Astrocyte (in vitro differentiated cells and primary cell): ENCODE data around the gene ACSL1. TPM values are rescaled to one million over a fixed set of nuclear protein-coding genes. Genes with fewer than 3 reads are reported as not detected.
A peak's percentile ranks its signal among the peaks of the same experiment; 100 is the strongest.

Source experiments
- DNase-seq: peaks from one replicate; pipeline ENCODE4 v3.0.0-alpha.2; 2010; ENCODE audit warnings: low read depth
- FAIRE-seq: peaks from 2 replicates; lab custom pipeline; 2011; peaks lifted over from hg19 to GRCh38; lab: Jason Lieb, UNC
- H2AFZ ChIP-seq: 2 replicates; pipeline ENCODE4 v1.6.0; 2012; ENCODE audit warnings: low read depth, low read length, inconsistent platforms
- H3K27ac ChIP-seq: 2 replicates; pipeline ENCODE4 v1.5.1; 2011; ENCODE audit warnings: low read depth, low read length, inconsistent platforms
- H3K27me3 ChIP-seq: 2 replicates; pipeline ENCODE4 v1.6.0; 2011; ENCODE audit warnings: low read length, inconsistent platforms; ENCODE audit not compliant: insufficient read depth
- H3K36me3 ChIP-seq: 2 replicates; pipeline ENCODE4 v1.5.1; 2011; ENCODE audit warnings: low read length, inconsistent platforms; ENCODE audit not compliant: insufficient read depth
- H3K4me1 ChIP-seq: 2 replicates; pipeline ENCODE4 v1.5.1; 2011; ENCODE audit warnings: low read length, inconsistent platforms; ENCODE audit not compliant: insufficient read depth
- H3K4me2 ChIP-seq: 2 replicates; pipeline ENCODE4 v1.6.0; 2012; ENCODE audit warnings: low read length, inconsistent platforms
- H3K4me3 ChIP-seq: 2 replicates; pipeline ENCODE4 v1.5.1; 2011; ENCODE audit warnings: low read depth, mild to moderate bottlenecking, low read length, inconsistent platforms; ENCODE audit not compliant: insufficient read depth
- H3K79me2 ChIP-seq: 2 replicates; pipeline ENCODE4 v1.6.0; 2012; ENCODE audit warnings: mild to moderate bottlenecking, low read length, inconsistent platforms; ENCODE audit not compliant: insufficient read depth
- H3K9ac ChIP-seq: 2 replicates; pipeline ENCODE4 v1.6.0; 2012; ENCODE audit warnings: mild to moderate bottlenecking, low read length, inconsistent platforms
- H3K9me3 ChIP-seq: 2 replicates; pipeline ENCODE4 v1.5.1; 2012; ENCODE audit warnings: low read depth, mild to moderate bottlenecking, low read length, inconsistent platforms; ENCODE audit not compliant: insufficient read depth
- H4K20me1 ChIP-seq: 2 replicates; pipeline ENCODE4 v1.6.0; 2012; ENCODE audit warnings: low read length, inconsistent platforms; ENCODE audit not compliant: insufficient read depth
- H3K27ac Mint-ChIP-seq: one replicate; pipeline ENCODE4 v1.8.0; 2021; ENCODE audit warnings: mild to moderate bottlenecking, mixed read lengths; ENCODE audit not compliant: unreplicated experiment
- H3K27me3 Mint-ChIP-seq: one replicate; pipeline ENCODE4 v1.8.0; 2021; ENCODE audit warnings: low read depth, mixed read lengths; ENCODE audit not compliant: unreplicated experiment
- H3K36me3 Mint-ChIP-seq: one replicate; pipeline ENCODE4 v1.8.0; 2021; ENCODE audit warnings: low read depth, mixed read lengths; ENCODE audit not compliant: unreplicated experiment
- H3K4me1 Mint-ChIP-seq: one replicate; pipeline ENCODE4 v1.8.0; 2021; ENCODE audit warnings: low read depth, mixed read lengths; ENCODE audit not compliant: unreplicated experiment
- H3K4me3 Mint-ChIP-seq: one replicate; pipeline ENCODE4 v1.8.0; 2021; ENCODE audit warnings: mild to moderate bottlenecking, moderate library complexity, mixed read lengths; ENCODE audit not compliant: unreplicated experiment
- H3K9me3 Mint-ChIP-seq: one replicate; pipeline ENCODE4 v1.8.0; 2021; ENCODE audit warnings: mild to moderate bottlenecking, mixed read lengths; ENCODE audit not compliant: unreplicated experiment
- CTCF ChIP-seq: IDR thresholded peaks from 2 replicates; pipeline ENCODE4 v1.5.1; 2011; ENCODE audit warnings: low read depth, mild to moderate bottlenecking, inconsistent platforms, low read length, moderate library complexity; ENCODE audit not compliant: insufficient read depth
- EZH2 ChIP-seq: IDR thresholded peaks from 2 replicates; pipeline ENCODE4 v1.6.1; 2012; ENCODE audit warnings: mild to moderate bottlenecking, low read length, inconsistent platforms; ENCODE audit not compliant: insufficient read depth
- total RNA-seq: library from RNA; stranded (reverse); gene quantifications from 2 replicates; pipeline ENCODE4 v1.2.1, GENCODE V29; 2021

ACSL1 gene
- total RNA-seq, 1 donor from 2014 or later: 7.0 TPM

- Mint-ChIP-seq H3K36me3 (no peaks in the 10 kb centered on the region), H3K4me1 (peaks cover 8% of the 10 kb centered on the region), H3K4me3 (no peak overlapping the region), H3K27ac (no peak overlapping the region), H3K27me3 (peaks cover 11% of the 10 kb centered on the region), H3K9me3 (no peaks in the 10 kb centered on the region)
- Histone ChIP-seq H3K36me3 (no peaks in the 10 kb centered on the region), H4K20me1 (no peaks in the 10 kb centered on the region), H3K4me2 (no peak overlapping the region), H3K4me3 (no peak overlapping the region), H3K9me3 (no peaks in the 10 kb centered on the region), H2AFZ (no peak overlapping the region), H3K4me1 (peaks cover 3% of the 10 kb centered on the region), H3K79me2 (no peaks in the 10 kb centered on the region), H3K27ac (no peak overlapping the region), H3K27me3 (peaks cover 3% of the 10 kb centered on the region), H3K9ac (no peak overlapping the region)
- FAIRE-seq (no peak), DNase-seq (no peak)
- TF ChIP-seq EZH2 (no peak), CTCF (no peak)
Observed at GRCh38 chr4:184848510-184848909, 22.7 kb upstream of the ACSL1 start.

GRCh38 chr4:184846531-184846930 lies 20.8 kb upstream of the ACSL1 start:
- Mint-ChIP-seq H3K4me3 (no peak overlapping the region), H3K27me3 (peaks cover 25% of the 10 kb centered on the region), H3K9me3 (no peaks in the 10 kb centered on the region), H3K27ac (peak overlapping the region; percentile 3), H3K4me1 (peaks cover 8% of the 10 kb centered on the region), H3K36me3 (no peaks in the 10 kb centered on the region)
- Histone ChIP-seq H3K27ac (no peak overlapping the region), H4K20me1 (no peaks in the 10 kb centered on the region), H3K36me3 (no peaks in the 10 kb centered on the region), H3K4me1 (peaks cover 3% of the 10 kb centered on the region), H3K27me3 (peaks cover 3% of the 10 kb centered on the region), H3K79me2 (no peaks in the 10 kb centered on the region), H3K9me3 (no peaks in the 10 kb centered on the region), H3K4me2 (no peak overlapping the region), H2AFZ (no peak overlapping the region), H3K9ac (no peak overlapping the region), H3K4me3 (no peak overlapping the region)
- TF ChIP-seq EZH2: no peak
- TF ChIP-seq CTCF: no peak
- FAIRE-seq (no peak), DNase-seq (no peak)

GRCh38 chr4:184845367-184846021 lies 19.7 kb upstream of the ACSL1 start:
- Histone ChIP-seq H3K4me2 (no peak overlapping the region), H4K20me1 (no peaks in the 10 kb centered on the region), H2AFZ (no peak overlapping the region), H3K79me2 (no peaks in the 10 kb centered on the region), H3K27me3 (peaks cover 5% of the 10 kb centered on the region), H3K9me3 (no peaks in the 10 kb centered on the region), H3K4me1 (peaks cover 3% of the 10 kb centered on the region), H3K9ac (peak overlapping the region; percentile 16), H3K27ac (peak overlapping the region; percentile 37), H3K4me3 (no peak overlapping the region), H3K36me3 (no peaks in the 10 kb centered on the region)
- H3K4me3 Mint-ChIP-seq: no peak overlapping the region
- TF ChIP-seq CTCF (no peak), EZH2 (no peak)
- no peaks in the 10 kb centered on the region for H3K36me3 Mint-ChIP-seq
- peak overlapping the region; percentile 60 for H3K27ac Mint-ChIP-seq
- peaks cover 8% of the 10 kb centered on the region for H3K4me1 Mint-ChIP-seq
- no peaks in the 10 kb centered on the region for H3K9me3 Mint-ChIP-seq
- DNase-seq: peak; percentile 71
- FAIRE-seq: no peak
- peaks cover 30% of the 10 kb centered on the region for H3K27me3 Mint-ChIP-seq
